Measurements from ENCODE around the gene NUSAP1. TPM values are rescaled to one million over a fixed set of nuclear protein-coding genes. Genes with fewer than 3 reads are reported as not detected.
"Not testable (repeated sequence)": the region's sequence is repeated elsewhere in the genome, so short reads cannot be mapped to it uniquely, and the experiment has no call there.

The NUSAP1 gene
- total RNA-seq, 2 donors from 2014 or later: 179 to 184 TPM

DNA sequence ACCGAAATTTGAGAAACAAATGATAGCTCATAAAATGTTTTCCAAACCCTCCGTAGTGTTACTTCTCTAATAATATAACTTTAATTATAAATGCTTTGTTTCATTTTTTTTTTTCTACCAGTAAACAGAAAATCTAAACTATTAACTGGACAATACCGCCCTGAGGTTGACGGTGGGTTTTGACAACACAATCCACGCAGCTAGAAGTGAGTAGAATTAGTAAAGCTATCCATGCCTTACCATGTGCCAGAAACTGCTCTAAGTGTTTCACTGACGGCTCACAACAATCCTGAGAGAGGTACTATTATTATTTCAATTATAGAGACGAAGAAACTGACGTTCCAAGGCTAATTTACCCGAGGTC, 69.2 kb downstream of the NUSAP1 start:
- ATAC-seq (replicated peaks in 1 of 2): no peak
- peaks cover 19% of the 10 kb centered on the region for H3K4me1 Mint-ChIP-seq (ENCODE audit: low read depth)

DNA sequence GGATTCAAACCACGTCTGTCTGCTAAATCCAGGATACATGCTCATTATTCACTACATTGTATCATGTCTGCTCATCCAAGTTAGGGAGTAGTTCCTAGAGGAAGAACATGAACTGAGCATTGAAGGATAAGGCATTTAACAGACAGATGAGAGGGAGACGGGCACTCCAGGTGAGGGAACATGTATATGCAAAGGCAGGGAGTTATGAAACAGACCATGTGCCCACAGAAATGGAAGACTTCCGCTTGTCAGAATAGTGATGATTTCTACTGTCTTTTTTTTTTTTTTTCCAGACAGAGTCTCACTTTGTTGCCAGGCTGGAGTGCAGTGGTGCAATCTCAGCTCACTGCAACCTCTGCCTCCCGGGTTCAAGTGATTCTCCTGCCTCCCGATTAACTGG, 74.7 kb downstream of the NUSAP1 start:
- H3K27me3 Mint-ChIP-seq (ENCODE audit: low read depth): no peaks in the 10 kb centered on the region
- no peak overlapping the region for H3K27ac Mint-ChIP-seq
- H3K4me3 Mint-ChIP-seq: no peak overlapping the region
- H3K36me3 Mint-ChIP-seq (ENCODE audit: insufficient read depth in 2 of 2): peaks cover 2 to 8% of the 10 kb centered on the region in 2 donors
- peaks cover 13% of the 10 kb centered on the region for H3K4me1 Mint-ChIP-seq (ENCODE audit: low read depth)
- DNase-seq: no peak
- no peak for ATAC-seq (replicated peaks in 1 of 2)
- H3K9me3 Mint-ChIP-seq: no peaks in the 10 kb centered on the region

More for the DNA sequence above, 69.2 kb downstream of the NUSAP1 start:
- peak overlapping the region; percentile 87 to 97 for H3K4me3 Mint-ChIP-seq
- H3K9me3 Mint-ChIP-seq: no peaks in the 10 kb centered on the region
- H3K27ac Mint-ChIP-seq: peak overlapping the region; percentile 97
- H3K27me3 Mint-ChIP-seq (ENCODE audit: low read depth): no peaks in the 10 kb centered on the region
- no peak for DNase-seq
- H3K36me3 Mint-ChIP-seq (ENCODE audit: insufficient read depth in 2 of 2): peaks cover 4 to 8% of the 10 kb centered on the region in 2 donors

DNA sequence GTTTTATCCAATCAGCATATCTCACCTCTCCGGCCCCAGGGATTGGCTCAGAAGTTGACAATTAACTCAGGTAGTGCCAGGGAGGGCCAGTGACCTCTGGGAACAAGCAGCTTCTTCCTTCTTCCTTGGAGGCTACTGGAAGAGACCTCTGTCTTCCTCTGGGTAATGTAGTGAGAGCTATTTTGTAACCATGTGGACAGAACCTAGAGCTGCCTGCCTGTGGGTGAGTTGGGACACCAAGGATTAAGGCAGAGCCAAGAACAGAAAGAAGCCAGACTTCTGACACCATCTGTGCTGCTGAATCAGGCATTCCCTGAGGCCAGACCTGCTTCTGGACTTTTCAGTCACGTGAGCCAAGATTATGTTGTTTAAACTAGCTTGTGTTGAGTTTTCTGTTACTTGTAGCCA, 75.6 kb downstream of the NUSAP1 start:
- DNase-seq: no peak
- Mint-ChIP-seq H3K4me3 (no peak overlapping the region), H3K9me3 (no peaks in the 10 kb centered on the region), H3K27ac (no peak overlapping the region), H3K36me3 (ENCODE audit: insufficient read depth in 2 of 2) (peaks cover 0 to 3% of the 10 kb centered on the region in 2 donors), H3K4me1 (ENCODE audit: low read depth) (peaks cover 8% of the 10 kb centered on the region), H3K27me3 (ENCODE audit: low read depth) (no peaks in the 10 kb centered on the region)
- no peak for ATAC-seq (replicated peaks in 1 of 2)

DNA sequence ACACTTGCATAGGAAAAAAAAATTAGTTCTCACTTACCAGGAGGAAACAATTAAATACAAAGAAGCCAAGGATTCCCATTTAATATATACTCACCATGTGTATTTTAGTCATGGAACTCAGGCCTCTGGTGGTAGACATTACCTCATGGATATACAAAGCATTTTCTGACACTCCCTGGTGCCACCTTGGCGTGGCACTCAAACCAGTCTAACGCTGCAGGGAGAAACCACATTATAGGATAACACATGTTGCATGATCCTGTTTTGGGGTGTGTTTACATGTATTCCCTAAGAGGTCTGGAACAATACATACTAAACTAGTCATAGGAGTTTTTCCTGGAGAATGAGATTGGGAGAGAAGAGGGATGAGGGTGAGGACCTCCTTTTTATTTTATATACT, 78.3 kb downstream of the NUSAP1 start:
- Mint-ChIP-seq H3K36me3 (ENCODE audit: insufficient read depth in 2 of 2) (peaks cover 0 to 2% of the 10 kb centered on the region in 2 donors), H3K27me3 (ENCODE audit: low read depth) (no peaks in the 10 kb centered on the region), H3K4me3 (no peak overlapping the region), H3K4me1 (ENCODE audit: low read depth) (peaks cover 18% of the 10 kb centered on the region), H3K9me3 (no peaks in the 10 kb centered on the region), H3K27ac (no peak overlapping the region)
- DNase-seq: no peak
- ATAC-seq (replicated peaks in 1 of 2): no peak

GRCh38 chr15:41411441-41411840, 78.8 kb downstream of the NUSAP1 start:
- ATAC-seq (replicated peaks in 1 of 2): no peak
- peaks cover 22% of the 10 kb centered on the region for H3K4me1 Mint-ChIP-seq (ENCODE audit: low read depth)

GRCh38 chr15:41416128-41416741, 83.6 kb downstream of the NUSAP1 start:
- no peaks in the 10 kb centered on the region for H3K9me3 Mint-ChIP-seq
- H3K4me3 Mint-ChIP-seq: peak overlapping the region; percentile 84 to 97
- peaks cover 5 to 10% of the 10 kb centered on the region in 2 donors for H3K36me3 Mint-ChIP-seq (ENCODE audit: insufficient read depth in 2 of 2)
- ATAC-seq (replicated peaks in 1 of 2): peak; percentile 19 to 20
- no peaks in the 10 kb centered on the region for H3K27me3 Mint-ChIP-seq (ENCODE audit: low read depth)
- peaks cover 61% of the 10 kb centered on the region for H3K4me1 Mint-ChIP-seq (ENCODE audit: low read depth)
- no peak for DNase-seq
- peak overlapping the region; percentile 95 for H3K27ac Mint-ChIP-seq

More at GRCh38 chr15:41411441-41411840, 78.8 kb downstream of the NUSAP1 start:
- Mint-ChIP-seq H3K36me3 (ENCODE audit: insufficient read depth in 2 of 2) (peaks cover 2 to 4% of the 10 kb centered on the region in 2 donors), H3K9me3 (no peaks in the 10 kb centered on the region), H3K27me3 (ENCODE audit: low read depth) (no peaks in the 10 kb centered on the region), H3K27ac (no peak overlapping the region), H3K4me3 (no peak overlapping the region)
- no peak for DNase-seq

DNA sequence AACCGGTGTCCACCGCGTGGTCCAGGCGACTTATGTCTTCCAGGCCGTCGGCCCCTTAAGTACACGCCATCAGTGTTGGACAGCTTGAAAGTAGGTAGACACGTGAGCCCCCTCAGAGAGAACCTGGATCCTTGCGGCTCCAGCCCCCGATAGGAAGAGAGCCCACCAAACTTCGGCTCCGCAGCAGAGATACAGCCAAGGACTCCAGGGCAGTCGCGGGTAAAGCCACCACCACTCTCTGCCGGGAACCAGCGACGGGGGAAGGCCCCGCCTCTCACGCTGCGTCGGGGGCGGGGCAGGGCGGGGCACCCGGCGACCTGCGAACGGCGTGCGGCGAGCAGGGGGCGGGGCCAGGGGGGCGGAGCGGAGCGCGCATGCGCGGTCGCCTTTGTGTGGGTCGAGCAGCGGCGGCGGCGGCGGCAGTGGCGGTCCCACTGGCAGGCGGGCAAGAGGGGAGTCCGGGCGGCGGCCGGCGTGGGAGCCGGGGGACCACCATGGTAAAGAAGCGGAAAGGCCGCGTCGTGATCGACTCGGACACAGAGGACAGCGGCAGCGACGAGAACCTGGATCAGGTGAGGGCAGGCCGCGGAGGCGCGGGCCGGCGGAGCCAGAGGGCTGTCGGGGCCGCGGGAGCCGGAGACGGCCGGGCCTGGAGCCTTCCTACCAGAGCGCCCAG, 84.2 kb downstream of the NUSAP1 start, which contains the start of gene RTF1:
Gene RTF1, plus strand, starts transcription at position 354 of the 676 bp plus-strand sequence. Its CDS starts 21 bp downstream, at position 375.
- H3K9me3 Mint-ChIP-seq: no peaks in the 10 kb centered on the region
- H3K4me3 Mint-ChIP-seq: peak within 1 kb of the TSS; percentile 84 to 97
- DNase-seq (peak; percentile 97 to 100), ATAC-seq (replicated peaks in 1 of 2) (peak; percentile 95 to 96)
- no peaks in the 10 kb centered on the region for H3K27me3 Mint-ChIP-seq (ENCODE audit: low read depth)
- H3K36me3 Mint-ChIP-seq (ENCODE audit: insufficient read depth in 2 of 2): peaks cover 5 to 10% of the 10 kb centered on the region in 2 donors
- peak within 1 kb of the TSS; percentile 95 for H3K27ac Mint-ChIP-seq
- peaks cover 63% of the 10 kb centered on the region for H3K4me1 Mint-ChIP-seq (ENCODE audit: low read depth)

DNA sequence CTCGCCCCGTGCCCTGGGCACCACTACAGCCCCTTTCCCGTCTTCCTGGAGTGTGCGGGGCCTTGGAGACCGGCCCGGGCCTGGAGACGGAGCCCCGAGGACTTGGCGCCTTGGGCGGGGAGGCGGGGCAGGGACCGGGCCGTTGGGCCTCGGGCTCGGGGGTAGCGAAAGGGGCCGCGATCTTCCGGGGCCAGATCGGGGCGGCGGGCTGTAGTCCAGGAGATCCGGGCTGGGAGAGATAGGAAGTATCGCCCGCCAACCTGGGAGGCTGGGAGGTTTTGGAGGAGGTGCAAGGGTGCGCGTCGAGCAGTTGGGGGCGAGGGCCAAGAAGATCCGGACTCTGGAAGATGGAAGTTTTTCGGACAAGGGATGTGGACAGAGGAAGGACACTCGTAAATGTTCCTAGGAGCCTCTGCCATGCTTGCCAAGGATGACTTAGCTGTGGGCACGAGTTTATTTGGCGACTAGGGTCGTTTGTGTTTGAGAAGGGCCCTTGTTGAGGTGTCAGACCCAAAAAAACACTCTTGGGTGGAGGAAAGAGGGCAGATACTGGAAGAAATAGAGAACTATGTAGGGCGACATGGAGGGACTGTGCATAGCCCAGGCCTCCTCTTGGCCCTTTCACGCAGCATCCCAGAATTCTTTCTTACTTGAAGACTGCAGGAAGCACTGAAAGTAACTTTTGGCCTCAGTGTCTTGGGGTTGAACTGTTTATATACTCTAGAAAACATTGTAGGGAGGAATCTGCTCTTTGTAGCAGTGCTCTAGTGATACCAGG, 84.9 kb downstream of the NUSAP1 start:
- Mint-ChIP-seq H3K36me3 (ENCODE audit: insufficient read depth in 2 of 2) (peaks cover 5 to 10% of the 10 kb centered on the region in 2 donors), H3K27me3 (ENCODE audit: low read depth) (no peaks in the 10 kb centered on the region), H3K9me3 (no peaks in the 10 kb centered on the region), H3K27ac (peak overlapping the region; percentile 95), H3K4me1 (ENCODE audit: low read depth) (peaks cover 63% of the 10 kb centered on the region), H3K4me3 (peak overlapping the region; percentile 84 to 97)
- ATAC-seq (replicated peaks in 1 of 2) (peak; percentile 50 to 58), DNase-seq (peak; percentile 49 to 56)

DNA sequence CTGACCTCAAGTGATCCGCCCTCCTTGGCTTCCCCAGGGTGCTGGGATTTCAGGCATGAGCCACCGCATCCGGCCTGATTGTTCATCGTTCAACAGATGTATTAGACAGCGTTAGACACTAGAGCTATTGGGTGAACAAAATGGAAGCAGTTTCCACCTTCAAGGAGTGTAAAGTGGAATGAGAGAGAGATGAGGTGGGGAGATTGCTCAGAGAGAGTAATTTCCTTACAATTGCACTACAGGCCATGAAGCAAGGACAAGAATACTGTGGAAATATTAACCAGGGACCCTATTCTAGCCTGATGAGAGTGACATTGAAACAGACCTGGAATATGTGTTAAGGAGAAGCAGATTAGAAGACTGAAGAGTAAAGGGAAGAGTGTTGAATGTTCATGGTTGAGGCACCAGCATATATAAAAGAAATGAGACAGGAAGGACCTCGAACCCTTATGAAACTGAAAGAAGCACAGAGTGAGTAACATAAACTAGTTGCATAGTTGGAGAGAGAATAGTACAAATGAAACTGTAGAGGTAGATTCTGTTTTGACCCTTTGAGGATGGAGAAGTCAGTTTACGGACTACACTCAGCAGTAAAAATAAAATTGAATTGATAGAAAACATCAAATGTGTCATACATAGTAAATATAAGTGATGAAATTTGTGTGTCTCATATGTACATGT, 91.4 kb downstream of the NUSAP1 start:
- ATAC-seq (replicated peaks in 1 of 2) (peak; percentile 91 to 95), DNase-seq (no peak)
- Mint-ChIP-seq H3K4me1 (ENCODE audit: low read depth) (peaks cover 56% of the 10 kb centered on the region), H3K36me3 (ENCODE audit: insufficient read depth in 2 of 2) (peaks cover 0 to 5% of the 10 kb centered on the region in 2 donors), H3K27me3 (ENCODE audit: low read depth) (no peaks in the 10 kb centered on the region), H3K4me3 (peak overlapping the region; percentile 65 to 68), H3K9me3 (peaks cover 0 to 2% of the 10 kb centered on the region in 2 donors), H3K27ac (peak overlapping the region; percentile 86)

DNA sequence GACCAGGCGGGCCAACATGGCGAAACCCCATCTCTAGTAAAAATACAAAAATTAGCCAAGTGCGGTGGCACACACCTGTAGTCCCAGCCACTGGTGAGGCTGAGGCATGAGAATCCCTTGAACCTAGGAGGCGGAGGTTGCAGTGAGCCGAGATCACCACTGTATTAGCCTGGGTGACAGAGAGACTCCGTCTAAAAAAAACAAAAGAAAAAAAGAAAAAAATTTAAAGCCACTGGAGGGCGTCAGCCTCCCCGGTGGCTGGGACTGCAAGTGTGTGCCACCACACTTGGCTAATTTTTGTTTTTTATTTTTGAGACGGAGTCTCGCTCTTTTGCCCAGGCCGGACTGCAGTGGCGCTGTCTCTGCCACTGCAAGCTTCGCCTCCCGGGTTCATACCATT, 92.1 kb downstream of the NUSAP1 start:
- Mint-ChIP-seq H3K36me3 (ENCODE audit: insufficient read depth in 2 of 2) (peaks cover 0 to 5% of the 10 kb centered on the region in 2 donors), H3K27ac (peak overlapping the region; percentile 86), H3K4me3 (peak overlapping the region; percentile 65 to 68), H3K4me1 (ENCODE audit: low read depth) (peaks cover 58% of the 10 kb centered on the region), H3K9me3 (peaks cover 0 to 2% of the 10 kb centered on the region in 2 donors), H3K27me3 (ENCODE audit: low read depth) (no peaks in the 10 kb centered on the region)
- DNase-seq (no peak), ATAC-seq (replicated peaks in 1 of 2) (no peak)

- DNase-seq, H3K9me3 Mint-ChIP-seq: not testable (repeated sequence)
Measured at GRCh38 chr15:41425907-41426306, 93.2 kb downstream of the NUSAP1 start.

DNA sequence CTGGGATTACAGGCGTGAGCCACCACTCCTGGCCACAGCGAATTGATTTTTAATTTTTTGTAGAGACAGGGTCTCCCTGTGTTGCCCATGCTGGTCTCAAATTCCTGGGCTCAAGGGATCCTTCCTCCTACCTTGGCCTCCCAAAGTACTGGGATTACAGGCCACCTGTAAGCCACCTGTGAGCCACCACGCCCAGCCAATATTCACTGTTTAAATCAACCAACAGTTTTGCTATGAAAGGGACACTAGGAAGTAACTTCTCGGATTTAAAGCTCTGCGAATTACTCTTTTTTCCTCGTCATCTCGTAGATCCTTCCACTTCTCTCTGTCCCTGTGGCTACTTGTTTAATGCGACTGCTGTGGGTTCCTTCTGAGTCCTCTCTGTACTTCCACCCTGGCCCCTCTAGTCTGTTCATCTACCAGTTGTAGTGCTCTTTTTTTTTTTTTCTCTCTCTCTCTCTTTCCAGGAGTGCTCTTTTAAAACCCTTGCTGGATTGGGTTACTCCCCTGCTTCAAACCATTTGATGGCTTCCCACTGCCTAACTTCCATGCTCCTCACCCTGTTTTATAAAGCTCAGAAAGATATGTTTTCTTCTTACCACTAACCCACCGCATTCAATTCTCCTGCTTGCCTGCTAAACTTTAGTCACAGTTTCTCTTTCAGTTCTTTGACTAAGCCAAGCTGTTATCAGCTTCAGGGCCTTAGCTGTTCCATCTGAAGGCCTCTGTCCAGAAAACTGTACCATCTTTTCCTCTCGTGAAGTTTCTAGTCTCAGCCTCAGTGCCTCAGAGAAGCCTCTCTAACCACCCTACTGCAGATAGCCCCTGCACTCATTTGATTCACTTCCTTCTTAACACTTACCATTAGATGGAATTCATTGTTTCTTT, 96.6 kb downstream of the NUSAP1 start:
- Mint-ChIP-seq H3K4me1 (ENCODE audit: low read depth) (peaks cover 36% of the 10 kb centered on the region), H3K9me3 (peaks cover 0 to 2% of the 10 kb centered on the region in 2 donors), H3K36me3 (ENCODE audit: insufficient read depth in 2 of 2) (peaks cover under 1 to 5% of the 10 kb centered on the region in 2 donors), H3K4me3 (peak overlapping the region; percentile 42 to 71), H3K27me3 (ENCODE audit: low read depth) (no peaks in the 10 kb centered on the region), H3K27ac (peak overlapping the region; percentile 87)
- ATAC-seq (replicated peaks in 1 of 2) (peak; percentile 90 to 94), DNase-seq (peak; percentile 21 to 26)

More at GRCh38 chr15:41425907-41426306, 93.2 kb downstream of the NUSAP1 start:
- H3K27ac Mint-ChIP-seq; H3K27me3 Mint-ChIP-seq (ENCODE audit: low read depth); H3K4me3 Mint-ChIP-seq; ATAC-seq (replicated peaks in 1 of 2); H3K36me3 Mint-ChIP-seq (ENCODE audit: insufficient read depth in 2 of 2): not testable (repeated sequence)
- H3K4me1 Mint-ChIP-seq (ENCODE audit: low read depth): peaks cover 49% of the 10 kb centered on the region
